Osteoblast (primary cell): ENCODE data around the gene ERC1. TPM values are rescaled to one million over a fixed set of nuclear protein-coding genes. Genes with fewer than 3 reads are reported as not detected.

ENCODE experiments used
- DNase-seq: peaks from one replicate; pipeline ENCODE4 v3.0.0; 2011; ENCODE audit warnings: low spot score, mixed read lengths; ENCODE audit not compliant: insufficient read length; ENCODE audit errors: missing footprints
- H2AFZ ChIP-seq: 2 replicates; pipeline ENCODE4 v1.6.0; 2011; ENCODE audit warnings: mild to moderate bottlenecking, low read length
- H3K27ac ChIP-seq: 2 replicates; pipeline ENCODE4 v1.5.1; 2011; ENCODE audit warnings: mild to moderate bottlenecking, low read depth, low read length, moderate library complexity
- H3K27me3 ChIP-seq: 2 replicates; pipeline ENCODE4 v1.6.0; 2012; ENCODE audit warnings: mild to moderate bottlenecking, control low read depth, inconsistent platforms, low read length, moderate library complexity; ENCODE audit not compliant: insufficient read depth
- H3K36me3 ChIP-seq: 2 replicates; pipeline ENCODE4 v1.5.1; 2011; ENCODE audit warnings: mild to moderate bottlenecking, low read length, control low read depth, moderate library complexity; ENCODE audit not compliant: insufficient read depth
- H3K4me1 ChIP-seq: 2 replicates; pipeline ENCODE4 v1.5.1; 2011; ENCODE audit warnings: mild to moderate bottlenecking, low read length, control low read depth, moderate library complexity; ENCODE audit not compliant: insufficient read depth
- H3K4me2 ChIP-seq: 2 replicates; pipeline ENCODE4 v1.6.0; 2011; ENCODE audit warnings: mild to moderate bottlenecking, low read length; ENCODE audit not compliant: insufficient read depth
- H3K4me3 ChIP-seq: fragments of 200-600 bp; sonication (generic); 3 replicates; pipeline ENCODE4 v1.5.1; 2012; ENCODE audit warnings: mild to moderate bottlenecking, low read length, inconsistent platforms; ENCODE audit not compliant: insufficient read depth
- H3K79me2 ChIP-seq: 2 replicates; pipeline ENCODE4 v1.6.0; 2012; ENCODE audit warnings: mild to moderate bottlenecking, low read length, control low read depth, inconsistent platforms; ENCODE audit not compliant: insufficient read depth
- H3K9me3 ChIP-seq: 2 replicates; pipeline ENCODE4 v1.5.1; 2011; ENCODE audit warnings: low read depth, low read length, control low read depth
- H4K20me1 ChIP-seq: 2 replicates; pipeline ENCODE4 v1.6.0; 2012; ENCODE audit warnings: mild to moderate bottlenecking, low read length, control low read depth; ENCODE audit not compliant: insufficient read depth
- total RNA-seq: library from RNA; depleted of rRNA; stranded (reverse); fragments of >200 nt; gene quantifications from 2 replicates; pipeline ENCODE4 v1.2.3, GENCODE V29; 2012
- TF ChIP-seq, protein P1 (sequence below): IDR thresholded peaks from 2 replicates; pipeline ENCODE4 v1.5.1; 2011; ENCODE audit warnings: mild to moderate bottlenecking, low read depth, low read length, moderate library complexity; ENCODE audit errors: extremely low read depth

The ERC1 gene
- total RNA-seq, 1 donor: 36.2 TPM

DNA sequence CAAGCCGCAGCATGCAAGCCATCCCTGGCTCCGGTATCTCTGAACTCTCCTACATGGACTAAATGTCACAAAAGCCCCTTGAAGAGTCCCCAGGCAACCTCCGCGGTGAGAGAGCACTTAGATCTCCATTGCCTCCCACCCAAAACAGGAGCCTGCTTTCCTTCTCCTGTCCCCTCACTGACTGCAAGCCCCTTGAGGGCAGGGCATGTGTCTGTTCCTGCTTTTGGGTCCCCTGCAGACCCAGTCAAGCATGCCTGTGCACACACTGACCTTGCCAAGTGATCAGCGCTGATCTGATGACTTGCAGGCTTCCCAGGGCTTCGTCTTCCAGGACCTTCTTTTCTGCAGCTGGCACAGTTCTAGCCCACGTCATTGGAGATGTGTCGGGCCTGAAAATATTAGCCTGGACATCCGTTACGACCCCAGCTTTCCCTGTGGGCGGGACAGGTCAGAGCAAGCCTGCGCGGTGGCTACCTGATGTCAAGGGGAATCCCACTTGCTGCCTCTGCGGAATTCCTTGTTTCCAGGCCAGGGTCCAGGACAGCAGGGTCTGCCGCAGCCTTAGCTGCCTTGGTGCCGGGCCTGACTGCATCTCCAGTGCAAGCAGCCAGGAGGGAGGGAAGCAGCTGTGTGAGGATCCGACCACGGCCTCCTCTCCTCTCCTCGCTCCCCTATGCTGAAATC lies 510.8 kb downstream of the ERC1 start:
- H3K79me2 ChIP-seq: no peaks in the 10 kb centered on the region
- peak; percentile 67 for DNase-seq
- no peak overlapping the region for H3K27ac ChIP-seq
- no peaks in the 10 kb centered on the region for H3K36me3 ChIP-seq
- no peaks in the 10 kb centered on the region for H3K27me3 ChIP-seq
- H3K4me1 ChIP-seq: peaks cover 16% of the 10 kb centered on the region
- no peak overlapping the region for H3K4me2 ChIP-seq
- no peaks in the 10 kb centered on the region for H4K20me1 ChIP-seq
- no peak overlapping the region for H2AFZ ChIP-seq
- H3K4me3 ChIP-seq: no peak overlapping the region
- H3K9me3 ChIP-seq: no peaks in the 10 kb centered on the region
- TF ChIP-seq, protein P1, sequence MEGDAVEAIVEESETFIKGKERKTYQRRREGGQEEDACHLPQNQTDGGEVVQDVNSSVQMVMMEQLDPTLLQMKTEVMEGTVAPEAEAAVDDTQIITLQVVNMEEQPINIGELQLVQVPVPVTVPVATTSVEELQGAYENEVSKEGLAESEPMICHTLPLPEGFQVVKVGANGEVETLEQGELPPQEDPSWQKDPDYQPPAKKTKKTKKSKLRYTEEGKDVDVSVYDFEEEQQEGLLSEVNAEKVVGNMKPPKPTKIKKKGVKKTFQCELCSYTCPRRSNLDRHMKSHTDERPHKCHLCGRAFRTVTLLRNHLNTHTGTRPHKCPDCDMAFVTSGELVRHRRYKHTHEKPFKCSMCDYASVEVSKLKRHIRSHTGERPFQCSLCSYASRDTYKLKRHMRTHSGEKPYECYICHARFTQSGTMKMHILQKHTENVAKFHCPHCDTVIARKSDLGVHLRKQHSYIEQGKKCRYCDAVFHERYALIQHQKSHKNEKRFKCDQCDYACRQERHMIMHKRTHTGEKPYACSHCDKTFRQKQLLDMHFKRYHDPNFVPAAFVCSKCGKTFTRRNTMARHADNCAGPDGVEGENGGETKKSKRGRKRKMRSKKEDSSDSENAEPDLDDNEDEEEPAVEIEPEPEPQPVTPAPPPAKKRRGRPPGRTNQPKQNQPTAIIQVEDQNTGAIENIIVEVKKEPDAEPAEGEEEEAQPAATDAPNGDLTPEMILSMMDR: no peak

DNA sequence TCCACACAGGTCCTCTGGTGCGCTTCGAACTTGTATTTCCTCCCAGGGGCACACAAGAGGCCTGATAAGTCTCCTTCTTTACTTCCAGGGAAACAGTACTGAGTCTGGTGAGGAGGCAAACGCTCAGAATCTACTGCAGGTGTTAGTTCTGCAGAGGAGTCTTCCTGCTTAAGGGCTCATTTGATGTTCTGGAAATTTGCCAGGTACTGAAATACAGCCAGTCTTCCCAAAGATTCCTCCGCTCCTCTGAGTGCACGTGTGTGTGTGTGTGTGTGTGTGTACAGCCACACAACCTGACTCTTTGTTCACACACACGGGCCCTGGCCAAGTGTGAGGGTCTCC lies 511.3 kb downstream of the ERC1 start:
- Histone ChIP-seq H2AFZ (no peak overlapping the region), H3K4me1 (peaks cover 13% of the 10 kb centered on the region), H3K27ac (no peak overlapping the region), H3K36me3 (no peaks in the 10 kb centered on the region), H3K4me3 (no peak overlapping the region), H3K27me3 (no peaks in the 10 kb centered on the region), H3K4me2 (no peak overlapping the region), H4K20me1 (no peaks in the 10 kb centered on the region), H3K9me3 (no peaks in the 10 kb centered on the region), H3K79me2 (no peaks in the 10 kb centered on the region)
- DNase-seq: peak; percentile 32
- TF ChIP-seq, protein P1: no peak

DNA sequence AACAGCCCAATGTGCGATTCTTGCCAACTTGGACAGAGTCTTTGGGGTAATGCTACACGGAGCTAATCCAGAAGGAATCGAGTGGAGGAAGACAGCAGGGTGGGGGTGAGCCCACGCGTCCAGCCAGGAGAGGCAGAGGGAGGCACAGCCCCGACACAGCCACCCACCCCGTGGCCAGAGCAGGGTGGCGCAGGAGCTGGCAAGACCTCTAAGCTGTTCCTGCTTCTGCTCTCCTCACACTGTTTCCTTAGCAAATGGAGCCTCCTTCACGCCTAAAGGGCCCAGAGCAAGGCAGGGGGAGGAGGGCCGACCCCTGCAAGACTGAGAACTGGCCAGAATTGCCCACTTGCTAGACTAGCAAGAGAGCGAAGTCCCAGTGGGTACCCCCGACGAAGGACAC lies 511.8 kb downstream of the ERC1 start:
- TF ChIP-seq, protein P1: no peak
- peak; percentile 84 for DNase-seq
- H3K4me1 ChIP-seq: peaks cover 13% of the 10 kb centered on the region

GRCh38 chr12:1503281-1503711 lies 512.3 kb downstream of the ERC1 start:
- peak; percentile 6 for DNase-seq
- Histone ChIP-seq H3K27me3 (no peaks in the 10 kb centered on the region), H3K9me3 (no peaks in the 10 kb centered on the region), H4K20me1 (no peaks in the 10 kb centered on the region), H3K27ac (no peak overlapping the region), H3K4me2 (no peak overlapping the region), H3K36me3 (no peaks in the 10 kb centered on the region), H2AFZ (no peak overlapping the region), H3K79me2 (no peaks in the 10 kb centered on the region), H3K4me1 (peaks cover 13% of the 10 kb centered on the region), H3K4me3 (no peak overlapping the region)
- TF ChIP-seq, protein P1: no peak

More for the DNA sequence above, 511.8 kb downstream of the ERC1 start:
- Histone ChIP-seq H3K4me2 (no peak overlapping the region), H3K27ac (no peak overlapping the region), H3K4me3 (no peak overlapping the region), H3K27me3 (no peaks in the 10 kb centered on the region), H3K79me2 (no peaks in the 10 kb centered on the region), H2AFZ (no peak overlapping the region), H3K9me3 (no peaks in the 10 kb centered on the region), H3K36me3 (no peaks in the 10 kb centered on the region), H4K20me1 (no peaks in the 10 kb centered on the region)
